ENCODE measurements around the gene MTA2.
"Not testable (repeated sequence)": the region's sequence is repeated elsewhere in the genome, so short reads cannot be mapped to it uniquely, and the experiment has no call there.

Gene MTA2

GRCh38 chr11:62565100-62565802 is 36.4 kb downstream of the MTA2 start:
- no peak for DNase-seq

- DNase-seq = not testable (repeated sequence)
Observed at GRCh38 chr11:62561677-62562230, 39.9 kb downstream of the MTA2 start.

- DNase-seq = no peak
Observed at GRCh38 chr11:62560566-62561103, 41.0 kb downstream of the MTA2 start.

- DNase-seq = not testable (repeated sequence)
Observed at GRCh38 chr11:62559626-62560025, 42.0 kb downstream of the MTA2 start.

- DNase-seq = no peak
Observed at GRCh38 chr11:62559204-62559603, 42.5 kb downstream of the MTA2 start.

GRCh38 chr11:62558669-62559068 is 43.0 kb downstream of the MTA2 start:
- DNase-seq = no peak

GRCh38 chr11:62556875-62557631 is 44.6 kb downstream of the MTA2 start:
- no peak for DNase-seq

GRCh38 chr11:62556108-62556874 is 45.4 kb downstream of the MTA2 start:
- DNase-seq = no peak

- no peak for DNase-seq
Observed at GRCh38 chr11:62555464-62556107, 46.1 kb downstream of the MTA2 start.

GRCh38 chr11:62554387-62555167 is 47.1 kb downstream of the MTA2 start:
- no peak for DNase-seq

GRCh38 chr11:62553839-62554361 is 47.8 kb downstream of the MTA2 start:
- DNase-seq = no peak

- no peak for DNase-seq
Observed at GRCh38 chr11:62553080-62553838, 48.4 kb downstream of the MTA2 start.

GRCh38 chr11:62552485-62553079 is 49.1 kb downstream of the MTA2 start:
- no peak for DNase-seq

GRCh38 chr11:62550478-62550877 is 51.2 kb downstream of the MTA2 start:
- not testable (repeated sequence) for DNase-seq

- DNase-seq = no peak
Observed at GRCh38 chr11:62548545-62549335, 52.9 kb downstream of the MTA2 start.

- DNase-seq = no peak
Observed at GRCh38 chr11:62547691-62548281, 53.9 kb downstream of the MTA2 start.

GRCh38 chr11:62546929-62547625 is 54.6 kb downstream of the MTA2 start:
- no peak for DNase-seq

GRCh38 chr11:62546244-62546928 is 55.3 kb downstream of the MTA2 start, which contains the start of gene AHNAK:
AHNAK (minus strand) TSS chr11:62546806; CDS start chr11:62536098, 10,708 bp downstream.
- DNase-seq = no peak
